ENCODE measurements around the gene NRG3.

- TF ChIP-seq CTCF (IDR thresholded peaks at IDR 0.05) (no peak), POLR2A (IDR thresholded peaks at IDR 0.05) (no peak), EP300 (IDR thresholded peaks at IDR 0.05; ENCODE audit: low read depth) (no peak)
These were observed 42.7 kb downstream of the NRG3 start for GRCh38 chr10:81917666-81918065.

Measured in transverse colon (tissue), 3 donors.